ENCODE data around the gene PLD4.

- TF ChIP-seq SUZ12 (IDR thresholded peaks at IDR 0.05; ENCODE audit: low read length) (no peak), TAF1 (IDR thresholded peaks at IDR 0.05; ENCODE audit: low read depth, low read length) (no peak), RXRA (IDR thresholded peaks at IDR 0.05; ENCODE audit: insufficient read depth, low read depth, low read length) (no peak)
Observed at GRCh38 chr14:104979758-104980610, 55.3 kb downstream of the PLD4 start.

All from H1 (cell line).